Colon (tissue), 2 donors: ENCODE data around the gene EIF5AL1.
"Not testable (repeated sequence)": the region's sequence is repeated elsewhere in the genome, so short reads cannot be mapped to it uniquely, and the experiment has no call there.

Experiments
- FAIRE-seq: peaks from 2 replicates; lab custom pipeline; 2012; peaks lifted over from hg19 to GRCh38; lab: Jason Lieb, UNC
- donor health status: control.
- donor health status: control.

The EIF5AL1 gene

GRCh38 chr10:79509934-79510508 is 2.3 kb upstream of the EIF5AL1 start:
- not testable (repeated sequence) for FAIRE-seq

GRCh38 chr10:79516532-79517205 is 4.3 kb downstream of the EIF5AL1 start:
- not testable (repeated sequence) for FAIRE-seq

GRCh38 chr10:79517567-79517966 is 5.2 kb downstream of the EIF5AL1 start:
- not testable (repeated sequence) for FAIRE-seq

GRCh38 chr10:79521751-79522150 is 9.4 kb downstream of the EIF5AL1 start:
- not testable (repeated sequence) for FAIRE-seq

- FAIRE-seq: not testable (repeated sequence)
Measured at GRCh38 chr10:79522464-79522863, 10.1 kb downstream of the EIF5AL1 start.

GRCh38 chr10:79523157-79523853 is 11.0 kb downstream of the EIF5AL1 start:
- not testable (repeated sequence) for FAIRE-seq

GRCh38 chr10:79525049-79525710 is 12.8 kb downstream of the EIF5AL1 start:
- not testable (repeated sequence) for FAIRE-seq

GRCh38 chr10:79528261-79528660 is 15.9 kb downstream of the EIF5AL1 start:
- peak; percentile 78 for FAIRE-seq

GRCh38 chr10:79533142-79533902 is 21.0 kb downstream of the EIF5AL1 start:
- FAIRE-seq: not testable (repeated sequence)

- not testable (repeated sequence) for FAIRE-seq
Measured at GRCh38 chr10:79533903-79534175, 21.5 kb downstream of the EIF5AL1 start.

GRCh38 chr10:79538311-79538710 is 26.0 kb downstream of the EIF5AL1 start:
- FAIRE-seq: not testable (repeated sequence)

GRCh38 chr10:79540930-79541329 is 28.6 kb downstream of the EIF5AL1 start:
- FAIRE-seq: not testable (repeated sequence)

- FAIRE-seq: no peak
Measured at GRCh38 chr10:79542626-79543025, 30.3 kb downstream of the EIF5AL1 start.

- not testable (repeated sequence) for FAIRE-seq
Measured at GRCh38 chr10:79544408-79544807, 32.1 kb downstream of the EIF5AL1 start.

GRCh38 chr10:79544926-79545659 is 32.8 kb downstream of the EIF5AL1 start:
- not testable (repeated sequence) for FAIRE-seq

- FAIRE-seq: not testable (repeated sequence)
Measured at GRCh38 chr10:79547128-79547527, 34.8 kb downstream of the EIF5AL1 start.

GRCh38 chr10:79547973-79548372 is 35.6 kb downstream of the EIF5AL1 start:
- FAIRE-seq: no peak

GRCh38 chr10:79552143-79552542 is 39.8 kb downstream of the EIF5AL1 start:
- no peak for FAIRE-seq

GRCh38 chr10:79555354-79556309 is 43.3 kb downstream of the EIF5AL1 start:
- FAIRE-seq: no peak

- not testable (repeated sequence) for FAIRE-seq
Measured at GRCh38 chr10:79556961-79557360, 44.6 kb downstream of the EIF5AL1 start.
